NOMO-1 treated with dmso at 0.1 percent for 144 hours (cell line): Measurements from ENCODE around the gene HYCC2.
A peak's percentile ranks its signal among the peaks of the same experiment; 100 is the strongest.
"Not testable (repeated sequence)": the region's sequence is repeated elsewhere in the genome, so short reads cannot be mapped to it uniquely, and the experiment has no call there.

ENCODE experiments used
- DNase-seq: peaks from one replicate; lab custom pipeline; 2025; ENCODE audit not compliant: unreplicated experiment; lab: John Stamatoyannopoulos, UW

Gene HYCC2

DNA sequence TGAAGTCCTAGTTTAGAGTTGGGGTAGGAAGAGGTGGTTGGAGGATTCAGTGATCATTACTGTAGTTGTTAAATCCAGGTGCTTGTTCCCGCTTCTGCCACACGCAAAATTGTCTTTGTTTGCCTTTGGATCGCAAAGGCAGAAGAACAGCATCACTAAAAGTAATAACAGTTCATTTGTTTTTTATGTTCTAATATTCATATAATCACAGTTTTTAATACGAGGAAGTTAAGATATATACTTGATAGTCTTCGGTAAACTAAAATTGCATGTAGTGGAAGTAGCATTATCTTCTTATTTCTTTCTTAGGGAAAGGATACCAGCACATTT lies 695 bp upstream of the HYCC2 start:
- peak; percentile 55 for DNase-seq

GRCh38 chr2:201070948-201071478 lies 458 bp downstream of the HYCC2 start:
- DNase-seq, result no peak

- no peak for DNase-seq
These were observed 6.6 kb downstream of the HYCC2 start for GRCh38 chr2:201064797-201065329.

- not testable (repeated sequence) for DNase-seq
These were observed 8.0 kb downstream of the HYCC2 start for GRCh38 chr2:201063516-201063915.

DNA sequence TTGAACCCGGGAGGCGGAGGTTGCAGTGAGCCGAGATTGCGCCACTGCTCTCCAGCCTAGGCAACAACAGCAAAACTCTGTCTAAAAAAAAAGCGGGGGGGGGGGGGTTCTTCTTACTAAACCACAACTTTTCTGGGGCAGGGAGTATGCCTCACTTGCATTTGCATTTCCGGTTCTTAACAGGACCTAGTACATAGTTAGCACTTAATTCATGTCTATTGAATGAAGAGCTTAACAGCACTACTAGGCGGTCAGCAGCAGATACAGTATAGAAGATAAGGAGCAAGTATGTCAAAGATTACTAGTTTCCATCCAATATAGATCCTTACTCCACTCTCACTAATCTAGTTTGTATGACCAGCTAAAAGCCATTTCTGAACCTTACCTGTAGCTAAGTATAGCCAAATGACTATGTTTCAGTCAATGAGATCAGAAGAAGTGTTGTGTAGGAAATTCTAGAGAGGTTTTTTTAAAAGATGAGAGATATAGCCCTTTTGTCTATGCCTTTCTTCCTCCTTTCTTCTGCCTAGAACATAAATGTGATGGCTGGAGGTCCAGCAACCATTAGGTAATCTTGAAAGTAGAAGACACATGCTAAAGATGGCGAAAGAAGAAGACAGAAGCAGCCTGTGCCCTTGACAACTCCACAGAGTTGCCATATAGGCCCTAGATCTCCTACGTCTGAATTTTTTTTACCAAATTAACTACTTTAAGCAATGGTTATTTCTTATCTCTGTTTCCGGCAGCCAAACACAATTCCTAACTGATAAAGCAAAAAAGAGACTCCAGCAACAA lies 11.3 kb downstream of the HYCC2 start:
- peak; percentile 22 for DNase-seq

DNA sequence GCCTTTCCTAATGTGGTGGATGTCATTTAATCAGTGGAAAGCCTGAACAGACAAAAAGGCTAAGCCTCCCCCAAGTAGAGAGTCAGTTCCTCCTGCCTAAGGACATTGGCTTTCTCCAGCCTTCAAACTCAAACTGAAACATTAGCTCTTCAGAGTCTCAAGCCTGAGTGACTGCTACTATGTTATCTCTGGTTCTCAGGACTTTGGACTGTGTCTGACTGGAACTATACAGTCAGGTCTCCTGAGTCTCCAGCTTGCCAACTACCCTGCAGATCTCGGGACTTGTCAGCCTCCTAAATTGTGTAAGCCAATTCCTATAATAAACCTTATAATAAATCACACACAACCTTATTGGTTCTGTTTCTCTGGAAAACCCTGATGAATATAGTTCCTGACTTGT lies 12.6 kb downstream of the HYCC2 start:
- DNase-seq, result no peak

- no peak for DNase-seq
These were observed 13.7 kb downstream of the HYCC2 start for GRCh38 chr2:201057715-201058248.

DNA sequence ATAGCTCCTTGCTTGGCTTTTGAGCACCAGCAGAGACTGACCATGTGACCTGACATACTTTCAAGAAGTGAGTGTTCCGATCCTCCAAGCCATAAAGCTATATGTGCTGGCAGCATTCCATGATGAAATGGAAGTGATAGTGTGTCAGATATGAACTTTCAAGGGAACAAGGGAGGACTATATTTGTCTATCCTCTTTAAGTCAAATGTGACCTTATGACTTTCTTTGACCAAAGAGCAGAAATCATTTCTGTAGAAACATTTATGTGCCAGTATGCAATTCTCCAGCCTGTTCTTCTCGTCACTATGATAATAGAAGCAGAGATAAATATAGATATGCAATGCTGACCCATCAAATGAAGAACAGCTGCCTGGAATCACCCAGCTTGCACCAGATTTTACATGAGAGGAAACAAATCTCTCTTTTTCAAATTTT lies 14.4 kb downstream of the HYCC2 start:
- no peak for DNase-seq

DNA sequence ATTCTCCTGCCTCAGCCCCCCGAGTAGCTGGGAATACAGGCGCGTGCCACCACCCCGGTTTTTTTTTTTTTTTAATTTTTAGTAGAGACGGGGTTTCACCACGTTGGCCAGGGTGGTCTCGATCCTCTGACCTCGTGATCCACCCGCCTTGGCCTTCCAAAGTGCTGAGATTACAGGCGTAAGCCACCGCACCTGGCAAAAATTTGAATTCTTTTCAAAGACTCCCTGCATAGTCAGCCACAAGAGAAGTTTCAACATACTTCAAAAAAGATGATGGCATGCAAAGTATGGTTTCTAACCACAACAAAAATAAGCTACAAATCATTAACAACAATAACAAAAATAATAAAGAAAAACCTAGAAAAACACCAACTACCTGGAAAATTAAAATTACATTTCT lies 22.0 kb downstream of the HYCC2 start:
- no peak for DNase-seq

- DNase-seq, result no peak
These were observed 24.6 kb downstream of the HYCC2 start for GRCh38 chr2:201046881-201047280.

DNA sequence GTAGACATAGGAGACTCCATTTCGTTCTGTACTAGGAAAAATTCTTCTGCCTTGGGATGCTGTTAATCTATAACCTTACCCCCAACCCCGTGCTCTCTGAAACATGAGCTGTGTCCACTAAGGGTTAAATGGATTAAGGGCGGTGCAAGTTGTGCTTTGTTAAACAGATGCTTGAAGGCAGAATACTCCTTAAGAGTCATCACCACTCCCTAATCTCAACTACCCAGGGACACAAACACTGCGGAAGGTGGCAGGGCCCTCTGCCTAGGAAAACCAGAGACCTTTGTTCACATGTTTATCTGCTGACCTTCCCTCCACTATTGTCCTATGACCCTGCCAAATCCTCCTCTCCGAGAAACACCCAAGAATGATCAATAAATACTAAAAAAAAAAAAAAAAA lies 28.4 kb downstream of the HYCC2 start:
- DNase-seq, result not testable (repeated sequence)

DNA sequence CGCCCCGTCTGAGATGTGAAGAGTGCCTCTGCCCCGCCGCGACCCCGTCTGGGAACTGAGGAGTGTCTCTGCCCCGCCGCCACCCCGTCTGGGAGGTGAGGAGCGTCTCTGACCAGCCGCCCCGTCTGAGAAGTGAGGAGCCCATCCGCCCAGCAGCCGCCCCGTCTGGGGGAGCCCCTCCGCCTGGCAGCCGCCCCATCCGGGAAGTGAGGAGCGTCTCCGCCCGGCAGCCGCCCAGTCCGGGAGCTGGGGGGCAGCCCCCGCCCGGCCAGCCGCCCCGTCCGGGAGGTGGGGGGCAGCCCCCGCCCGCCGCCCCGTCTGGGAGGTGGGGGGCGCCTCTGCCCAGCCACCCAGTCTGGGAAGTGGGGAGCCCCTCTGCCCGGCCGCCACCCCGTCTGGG lies 29.0 kb downstream of the HYCC2 start:
- not testable (repeated sequence) for DNase-seq

DNA sequence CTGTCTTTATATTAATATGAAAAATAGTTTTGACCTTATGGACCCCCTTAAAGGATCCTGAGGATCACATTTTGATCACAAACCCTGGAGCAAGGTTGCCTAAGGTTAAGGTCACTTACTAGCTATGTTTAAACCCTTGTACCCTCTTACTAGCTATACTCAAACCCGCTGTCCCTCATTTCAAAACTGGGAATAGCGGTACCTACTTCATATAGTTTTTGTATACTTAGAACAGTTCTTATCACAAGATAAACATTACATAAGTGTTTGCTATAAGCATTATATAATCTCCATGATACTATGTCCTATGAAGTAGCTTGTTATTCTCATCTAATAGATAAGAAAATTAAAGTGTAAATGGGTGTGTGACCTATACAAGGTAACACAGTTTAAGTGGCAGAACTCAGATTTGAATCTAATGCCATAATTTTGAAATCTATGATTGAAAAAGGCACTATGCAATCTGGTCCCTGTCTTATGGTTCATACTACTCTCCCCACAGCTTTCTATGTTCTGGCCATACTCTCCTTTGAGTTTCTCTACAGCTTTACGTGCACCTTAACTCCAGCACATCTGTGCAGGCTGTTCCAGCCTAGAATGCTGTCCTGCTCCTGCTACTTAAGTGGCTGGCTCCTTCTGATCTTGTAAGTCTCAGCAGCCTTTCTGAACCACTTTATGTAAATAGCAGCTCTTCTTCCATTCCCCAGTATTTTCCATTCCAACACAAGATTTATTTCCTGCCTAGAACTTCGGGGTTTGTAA lies 30.4 kb downstream of the HYCC2 start:
- DNase-seq, result no peak

DNA sequence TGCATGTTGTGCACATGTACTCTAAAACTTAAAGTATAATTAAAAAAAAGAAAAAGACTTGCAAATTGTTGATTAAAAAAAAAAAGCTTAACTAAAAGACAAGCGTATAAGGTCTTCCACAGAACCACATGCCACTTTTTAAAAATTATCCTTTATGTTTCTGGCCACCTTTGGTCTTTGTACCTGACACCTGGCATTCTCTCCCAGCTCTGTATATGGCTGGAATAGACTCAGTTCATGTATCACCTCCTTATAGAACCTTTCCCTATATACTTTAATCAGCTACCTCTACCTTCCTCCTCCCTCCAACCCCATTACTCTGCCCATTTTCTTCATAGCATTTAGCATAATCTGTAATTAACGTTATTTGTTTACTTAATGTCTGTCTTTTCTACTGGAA lies 32.6 kb downstream of the HYCC2 start:
- DNase-seq, result no peak

- not testable (repeated sequence) for DNase-seq
These were observed 33.1 kb downstream of the HYCC2 start for GRCh38 chr2:201038361-201038760.

DNA sequence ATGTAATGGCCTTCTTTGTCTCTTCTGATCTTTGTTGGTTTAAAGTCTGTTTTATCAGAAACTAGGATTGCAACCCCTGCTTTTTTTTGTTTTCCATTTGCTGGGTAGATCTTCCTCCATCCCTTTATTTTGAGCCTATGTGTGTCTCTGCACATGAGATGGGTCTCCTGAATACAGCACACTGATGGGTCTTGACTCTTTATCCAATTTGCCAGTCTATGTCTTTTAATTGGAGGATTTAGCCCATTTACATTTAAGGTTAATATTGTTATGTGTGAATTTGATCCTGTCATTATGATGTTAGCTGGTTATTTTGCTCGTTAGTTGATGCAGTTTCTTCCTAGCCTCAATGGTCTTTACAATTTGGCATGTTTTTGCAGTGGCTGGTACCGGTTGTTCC lies 37.1 kb downstream of the HYCC2 start:
- not testable (repeated sequence) for DNase-seq

DNA sequence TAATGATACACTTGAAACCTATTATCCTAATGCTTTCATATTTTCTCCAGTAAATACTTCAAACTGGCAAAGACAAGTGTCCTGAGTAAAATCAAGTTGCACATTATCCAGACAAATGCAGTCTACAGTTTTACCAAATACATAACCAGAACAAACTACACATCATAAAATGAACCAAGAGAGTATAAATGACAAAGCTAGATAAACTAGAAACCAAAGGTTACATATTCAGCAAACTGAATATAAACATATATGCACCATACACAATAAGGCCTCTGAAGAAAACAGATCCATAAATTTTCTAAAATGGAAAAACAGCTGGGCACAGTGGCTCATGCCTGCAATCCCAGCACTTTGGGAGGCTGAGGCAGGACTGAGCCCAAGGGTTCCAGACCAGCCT lies 47.0 kb downstream of the HYCC2 start:
- DNase-seq, result no peak

DNA sequence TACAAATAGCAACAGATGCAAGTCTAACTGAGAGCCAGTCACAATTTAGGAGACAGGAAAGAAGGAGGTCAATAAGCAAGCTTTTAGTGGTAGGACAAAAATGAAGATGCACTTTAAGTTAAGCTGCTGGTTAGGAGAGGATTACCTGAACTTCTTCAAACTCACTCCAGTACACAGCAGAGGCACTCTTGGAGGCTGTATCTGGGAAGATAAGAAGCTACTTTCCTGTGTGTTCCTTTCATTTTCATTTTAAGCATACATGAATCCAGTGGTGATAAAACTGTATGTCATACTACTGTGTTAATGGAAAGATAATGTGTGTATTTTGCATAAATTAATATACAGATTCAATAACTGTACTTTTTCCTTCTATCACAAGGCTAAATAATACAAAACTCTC lies 49.6 kb downstream of the HYCC2 start:
- DNase-seq, result no peak
